DLD1 (cell line): ENCODE data around the gene CTDSP1.

Experiments used
- in situ Hi-C: cut with HindIII; loops from 2 replicates; pipeline ENCODE4 v1.10.0; 2017; ENCODE audit warnings: low sequenced_read_pairs

The CTDSP1 gene

GRCh38 chr2:218399391-218400166, at the start of gene CTDSP1:
Gene CTDSP1 (plus strand): TSS chr2:218399868. CDS start chr2:218400091, 223 bp downstream.
- in situ Hi-C loops: no loop called here

DNA sequence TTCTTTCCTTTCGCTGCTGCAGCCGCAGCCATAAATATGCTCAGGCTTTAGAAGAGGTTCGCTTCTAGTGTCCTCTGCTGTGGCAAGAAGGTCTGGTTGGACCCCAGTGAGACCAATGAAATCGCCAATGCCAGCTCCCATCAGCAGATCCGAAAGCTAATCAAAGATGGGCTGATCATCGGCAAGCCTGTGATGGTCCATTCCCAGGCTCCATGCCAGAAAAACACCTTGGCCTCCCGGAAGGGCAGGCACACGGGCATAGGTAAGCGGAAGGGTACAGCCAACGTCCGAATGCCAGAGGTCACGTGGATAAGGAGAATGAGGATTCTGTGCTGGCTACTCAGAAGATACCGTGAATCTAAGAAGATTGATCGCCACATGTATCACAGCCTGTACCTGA, 45.6 kb upstream of the CTDSP1 start:
- in situ Hi-C loops: no loop called here

DNA sequence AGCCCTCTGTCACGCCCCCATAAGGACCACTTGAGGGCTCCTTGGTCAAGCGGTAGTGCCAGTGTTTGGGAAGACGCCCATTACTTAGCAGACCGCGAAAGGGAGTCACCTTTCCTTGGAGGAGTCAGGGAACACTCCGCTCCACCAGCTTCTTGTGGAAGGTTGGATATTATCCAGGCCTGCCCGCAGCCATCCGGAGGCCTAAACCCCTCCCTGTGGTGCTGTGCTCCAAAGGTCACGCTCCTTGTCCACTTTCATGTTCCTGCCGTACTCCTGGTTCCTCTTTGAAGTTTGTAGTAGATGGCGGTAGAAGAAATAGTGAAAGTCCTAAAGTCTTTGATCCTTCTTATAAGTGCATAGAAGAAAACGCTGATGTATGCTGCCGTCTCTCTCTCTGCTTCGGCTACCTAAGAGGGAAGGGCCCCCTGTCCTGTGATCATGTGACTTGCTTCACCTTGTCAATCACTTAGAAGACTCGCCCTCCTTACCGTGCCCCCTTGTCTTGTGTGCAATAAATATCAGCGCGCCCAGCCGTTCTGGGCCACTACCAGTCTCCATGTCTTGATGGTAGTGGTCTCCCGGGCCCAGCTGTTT, 44.7 kb upstream of the CTDSP1 start:
- in situ Hi-C loops: no loop called here

DNA sequence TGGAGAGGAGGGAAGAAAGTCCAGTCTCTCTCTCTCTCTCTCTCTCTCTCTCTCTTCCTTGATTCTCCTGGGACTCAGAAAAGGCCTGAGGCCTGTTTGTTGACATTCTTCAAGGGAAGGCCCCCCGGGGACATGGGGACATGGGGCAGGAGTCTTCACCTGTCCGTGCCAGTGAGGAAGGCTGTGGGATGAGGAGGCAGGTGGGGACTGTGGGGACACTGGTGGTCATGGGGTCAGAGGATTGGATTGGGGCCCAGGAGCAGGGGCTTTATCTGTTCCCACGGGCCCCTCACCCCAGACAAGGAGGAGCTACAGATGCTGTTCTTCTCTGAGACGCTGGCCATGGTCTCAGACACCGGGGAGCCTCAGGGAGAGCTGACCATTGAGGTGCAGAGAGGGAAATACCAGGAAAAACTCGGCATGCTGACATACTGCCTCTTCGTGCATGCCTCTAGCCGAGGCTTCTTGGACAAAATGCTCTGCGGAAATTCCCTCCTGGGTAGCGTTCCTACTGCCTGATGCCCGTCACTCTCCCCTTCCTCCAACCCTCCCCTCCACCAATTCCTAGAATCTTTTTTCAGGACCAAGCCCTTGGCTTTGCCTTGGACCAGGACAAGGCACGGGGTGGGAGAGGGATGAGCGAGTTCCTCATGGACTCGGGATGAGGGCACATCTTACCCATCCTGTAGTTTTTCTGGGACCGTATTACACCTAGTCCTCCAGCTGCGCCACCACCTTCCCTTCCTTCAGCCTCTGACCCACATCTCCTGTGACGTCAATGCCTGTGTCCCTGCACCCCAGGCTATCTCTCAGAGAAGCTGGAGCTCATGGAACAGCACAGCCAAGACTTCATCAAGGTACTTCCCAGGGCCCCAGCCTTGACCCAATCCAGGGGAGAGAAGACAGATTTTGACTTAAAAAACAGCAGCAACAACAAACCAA, 42.2 kb upstream of the CTDSP1 start:
- in situ Hi-C loops: no loop called here

GRCh38 chr2:218360453-218360852, 39.2 kb upstream of the CTDSP1 start:
- in situ Hi-C loops: no loop called here

GRCh38 chr2:218362606-218363005, 37.1 kb upstream of the CTDSP1 start:
- in situ Hi-C loops: no loop called here

- in situ Hi-C loops: no loop called here
These were observed 35.9 kb upstream of the CTDSP1 start for GRCh38 chr2:218363736-218364135.

- in situ Hi-C loops: no loop called here
These were observed 35.5 kb upstream of the CTDSP1 start for GRCh38 chr2:218364196-218364595.

DNA sequence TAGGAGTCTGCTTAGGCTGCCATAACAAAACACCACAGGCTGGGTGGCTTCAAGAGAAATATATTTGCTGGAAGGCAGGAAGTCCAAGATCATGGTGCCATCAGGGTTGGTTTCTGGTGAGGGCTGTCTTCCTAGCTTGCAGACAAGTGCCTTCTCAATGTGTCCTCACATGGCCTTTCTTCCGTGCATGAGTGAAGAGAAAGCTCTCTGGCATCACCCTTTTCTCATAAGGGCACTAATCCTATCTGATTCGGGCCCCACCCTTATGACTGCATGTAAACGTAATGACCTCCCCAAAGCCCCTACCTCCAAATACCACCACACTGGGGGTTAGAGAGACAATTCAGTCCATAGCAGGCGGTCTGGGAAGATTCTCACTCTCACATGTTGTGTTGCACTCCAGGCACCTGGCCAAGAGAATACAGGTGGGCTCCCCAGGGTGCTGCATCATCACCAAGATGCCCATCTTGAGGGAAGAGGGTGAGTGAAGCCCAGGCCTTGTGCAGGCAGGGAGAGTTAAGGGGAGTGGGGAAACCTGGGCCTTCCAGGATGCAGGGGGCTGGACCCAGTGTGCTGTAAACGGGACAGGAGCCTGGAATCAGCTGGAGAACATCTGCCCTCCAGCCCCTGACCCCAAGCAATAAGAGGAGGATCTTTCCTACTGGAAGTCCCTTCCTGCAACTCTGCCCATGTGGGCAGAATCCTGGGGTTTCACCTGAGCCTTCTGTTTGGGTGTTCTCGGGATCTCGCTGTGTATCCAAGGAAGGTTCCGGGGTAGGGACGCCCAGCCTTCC, 32.9 kb upstream of the CTDSP1 start:
- in situ Hi-C loops: no loop called here

DNA sequence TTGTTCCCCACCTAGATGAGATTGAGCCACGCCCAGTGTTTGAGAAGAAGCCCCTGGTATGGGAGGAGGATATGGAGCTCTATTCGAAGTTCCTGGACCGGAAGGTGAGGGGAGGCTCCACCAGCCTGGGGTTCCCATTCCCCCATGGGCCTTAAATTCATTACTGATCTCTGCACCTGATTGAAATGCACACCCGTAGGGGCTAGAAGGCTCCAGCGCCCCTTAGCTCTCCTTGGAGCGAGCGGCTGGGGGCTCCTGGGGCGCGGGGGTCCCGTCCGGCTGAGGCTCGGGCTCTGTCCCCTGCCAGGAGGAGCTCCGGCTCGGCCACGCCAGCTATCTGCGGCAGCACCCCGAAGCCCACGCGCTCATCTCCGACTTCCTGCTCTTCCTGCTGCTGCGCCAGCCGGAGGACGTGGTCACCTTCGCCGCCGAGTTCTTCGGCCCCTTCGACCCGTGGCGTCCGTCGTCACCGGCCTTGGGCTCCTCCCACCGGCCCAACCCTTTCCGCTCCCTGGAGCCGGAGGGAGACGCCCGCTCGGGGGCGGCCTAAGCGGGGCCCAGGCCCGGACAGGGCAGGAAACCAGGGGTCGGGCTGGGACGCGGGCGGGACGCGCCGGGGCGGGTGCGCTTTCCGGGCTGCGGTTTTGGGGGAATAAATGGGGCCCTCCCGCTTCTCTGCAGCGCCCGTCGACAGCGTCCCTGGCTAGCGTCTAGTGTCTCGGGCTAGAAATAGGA, 32.1 kb upstream of the CTDSP1 start:
- in situ Hi-C loops: no loop called here

DNA sequence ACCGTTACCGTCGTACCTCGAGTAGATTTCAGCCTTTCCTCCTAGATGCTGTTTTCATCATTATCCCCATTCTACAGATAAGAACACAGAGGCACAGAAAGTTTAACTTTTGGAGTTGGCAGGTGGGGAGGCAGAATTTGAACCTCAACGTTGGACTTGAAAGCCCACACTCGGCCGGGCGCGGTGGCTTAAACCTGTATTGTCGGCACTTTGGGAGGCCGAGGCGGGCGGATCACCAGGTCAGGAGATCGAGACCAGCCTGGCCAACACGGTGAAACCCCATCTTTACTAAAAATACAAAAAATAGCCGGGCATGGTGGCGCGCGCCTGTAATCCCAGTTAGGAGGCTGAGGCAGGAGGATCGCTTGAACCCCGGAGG, 31.5 kb upstream of the CTDSP1 start:
- in situ Hi-C loops: no loop called here

DNA sequence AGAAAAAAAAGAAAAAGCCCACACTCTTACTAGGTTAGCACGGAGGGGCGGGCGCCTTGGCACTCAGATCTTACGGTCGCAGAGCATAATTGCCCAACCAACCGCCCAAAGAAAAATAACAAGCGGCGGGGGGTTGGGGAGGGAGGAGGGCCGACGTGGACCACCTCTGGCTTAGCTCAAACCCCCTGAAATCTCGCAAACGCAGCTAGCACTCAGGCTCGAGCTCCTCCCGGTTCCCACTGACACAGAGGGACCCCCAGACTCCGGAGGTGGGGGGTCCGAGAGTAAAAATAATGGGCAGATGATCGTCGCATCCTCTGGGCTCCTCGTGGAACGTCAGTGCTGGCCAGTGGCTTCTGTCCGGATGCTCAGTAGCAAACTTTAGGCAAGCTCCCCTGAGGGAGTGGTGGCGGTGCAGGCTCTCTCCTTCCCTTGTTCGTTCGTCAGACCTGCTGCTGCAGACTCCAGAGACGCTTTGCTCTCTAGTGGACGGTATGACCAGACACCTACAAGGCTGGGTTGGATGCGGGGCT, 31.0 kb upstream of the CTDSP1 start:
- in situ Hi-C loops: no loop called here

DNA sequence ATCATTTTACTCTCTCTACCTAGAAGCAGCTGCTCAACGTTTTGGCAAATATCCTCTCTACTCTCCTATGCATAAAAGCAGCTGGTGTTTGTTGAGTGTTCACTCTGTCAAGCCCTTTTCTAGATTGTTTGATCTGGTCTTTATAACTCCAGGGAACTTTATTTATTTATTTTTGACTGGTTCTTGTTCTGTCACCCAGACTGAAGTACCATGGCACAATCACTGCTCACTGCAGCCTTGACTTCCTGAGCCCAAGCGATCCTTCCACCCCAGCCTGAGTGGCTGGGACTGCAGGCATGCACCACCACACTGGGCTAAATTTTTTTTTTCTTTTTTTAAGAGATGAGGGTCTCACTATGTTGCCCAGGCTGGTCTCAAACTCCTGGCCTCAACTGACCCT, 30.3 kb upstream of the CTDSP1 start:
- in situ Hi-C loops: no loop called here

GRCh38 chr2:218370410-218371063, 29.1 kb upstream of the CTDSP1 start:
- in situ Hi-C loops: no loop called here

GRCh38 chr2:218371983-218372350, 27.7 kb upstream of the CTDSP1 start:
- in situ Hi-C loops: no loop called here

DNA sequence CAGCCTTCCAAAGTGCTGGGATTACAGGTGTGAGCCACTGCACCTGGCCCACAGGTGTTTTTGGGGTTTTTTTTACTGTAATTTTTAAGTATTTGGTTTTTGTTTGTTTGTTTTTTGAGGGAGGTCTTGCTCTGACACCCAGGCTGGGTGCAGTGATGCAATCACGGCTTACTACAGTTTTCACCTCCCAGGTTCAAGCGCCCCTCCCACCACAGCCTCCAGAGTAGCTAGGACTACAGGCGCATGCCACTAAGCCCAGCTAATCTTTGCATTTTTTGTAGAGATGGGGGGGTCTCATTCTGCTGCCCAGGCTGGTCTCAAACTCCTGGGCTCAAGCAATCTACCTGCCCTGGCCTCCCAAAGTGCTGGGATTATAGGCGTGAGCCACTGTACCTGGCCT, 24.9 kb upstream of the CTDSP1 start:
- in situ Hi-C loops: no loop called here

- in situ Hi-C loops: no loop called here
These were observed 24.5 kb upstream of the CTDSP1 start for GRCh38 chr2:218375212-218375611.

- in situ Hi-C loops: no loop called here
These were observed 21.6 kb upstream of the CTDSP1 start for GRCh38 chr2:218378053-218378452.

- in situ Hi-C loops: no loop called here
These were observed 17.7 kb upstream of the CTDSP1 start, which contains the start of gene SLC11A1 for GRCh38 chr2:218381916-218382366. Gene SLC11A1 (plus strand): TSS chr2:218382273. CDS start chr2:218382369, 96 bp downstream.
